NCI-H1105 (cell line): ENCODE measurements around the gene PCID2.
"Not testable (repeated sequence)": the region's sequence is repeated elsewhere in the genome, so short reads cannot be mapped to it uniquely, and the experiment has no call there.

ENCODE experiments used
- DNase-seq: peaks from one replicate; lab custom pipeline; 2025; lab: John Stamatoyannopoulos, UW

Gene PCID2

DNA sequence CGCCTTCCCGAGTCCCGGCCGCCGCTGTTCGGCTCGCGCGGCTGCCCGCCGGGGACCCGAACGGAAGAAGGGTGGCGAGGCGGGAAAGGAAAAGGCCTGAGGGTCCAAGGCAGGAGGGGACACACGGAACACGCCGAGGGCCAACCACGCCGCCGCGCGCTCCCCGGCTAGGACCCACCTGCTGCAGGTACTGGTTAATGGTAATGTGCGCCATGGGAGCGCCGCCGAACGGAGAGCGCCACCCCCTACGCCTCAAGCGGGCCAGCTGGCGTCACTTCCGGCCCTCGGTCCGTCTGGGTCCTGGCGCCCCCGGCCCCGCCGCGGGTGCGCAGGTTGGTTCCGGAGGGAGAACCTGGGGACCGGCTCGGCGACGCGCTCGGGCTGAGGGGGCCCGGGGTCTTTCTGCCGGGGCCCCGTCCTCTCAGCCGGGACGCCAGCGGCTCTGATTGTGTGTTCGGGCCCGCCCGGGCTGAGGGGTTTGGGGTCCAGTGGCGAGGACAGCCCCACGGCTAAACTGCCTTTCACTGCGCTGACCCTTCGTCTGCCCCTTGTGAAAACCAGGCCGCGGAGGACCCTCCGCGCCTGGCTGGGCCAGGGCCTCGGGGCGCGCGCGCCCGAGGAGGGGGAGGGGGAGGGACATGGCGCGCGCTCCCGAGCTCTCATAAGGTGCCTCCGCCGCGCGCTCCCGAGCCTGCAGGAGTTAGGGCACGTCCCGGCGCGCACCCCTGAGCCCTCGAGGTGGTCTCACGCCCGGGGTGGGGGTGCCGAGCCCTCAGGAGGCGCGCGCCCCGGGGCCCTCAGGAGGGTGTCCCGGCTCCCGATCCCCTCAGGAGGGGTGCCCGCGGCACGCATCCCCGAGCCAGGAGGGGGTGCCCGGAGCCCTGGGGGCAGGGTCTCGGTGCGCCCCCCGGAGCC, at the start of gene PCID2:
TSS of gene PCID2 (minus strand) at position 249 of the 915 bp plus-strand sequence. CDS start at position 214, 35 bp downstream.
- DNase-seq: peak; percentile 95

DNA sequence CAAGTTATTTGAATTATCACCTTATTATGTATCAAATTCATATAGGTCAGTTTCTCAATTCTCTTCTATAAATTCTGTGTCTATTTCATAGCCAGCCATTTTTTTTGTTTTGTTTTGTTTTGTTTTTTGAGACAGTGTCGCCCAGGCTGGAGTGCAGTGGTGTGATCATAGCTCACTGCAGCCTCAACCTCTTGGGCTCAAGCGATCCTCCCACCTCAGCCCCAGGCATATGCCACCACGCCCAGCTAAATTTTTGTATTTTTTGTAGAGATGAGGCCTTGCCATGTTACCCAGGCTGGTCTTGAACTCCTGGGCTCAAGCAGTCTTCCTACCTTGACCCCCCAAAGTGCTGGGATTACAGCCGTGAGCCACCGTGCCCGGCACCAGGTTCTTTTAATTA, 49.4 kb upstream of the PCID2 start:
- DNase-seq: not testable (repeated sequence)

DNA sequence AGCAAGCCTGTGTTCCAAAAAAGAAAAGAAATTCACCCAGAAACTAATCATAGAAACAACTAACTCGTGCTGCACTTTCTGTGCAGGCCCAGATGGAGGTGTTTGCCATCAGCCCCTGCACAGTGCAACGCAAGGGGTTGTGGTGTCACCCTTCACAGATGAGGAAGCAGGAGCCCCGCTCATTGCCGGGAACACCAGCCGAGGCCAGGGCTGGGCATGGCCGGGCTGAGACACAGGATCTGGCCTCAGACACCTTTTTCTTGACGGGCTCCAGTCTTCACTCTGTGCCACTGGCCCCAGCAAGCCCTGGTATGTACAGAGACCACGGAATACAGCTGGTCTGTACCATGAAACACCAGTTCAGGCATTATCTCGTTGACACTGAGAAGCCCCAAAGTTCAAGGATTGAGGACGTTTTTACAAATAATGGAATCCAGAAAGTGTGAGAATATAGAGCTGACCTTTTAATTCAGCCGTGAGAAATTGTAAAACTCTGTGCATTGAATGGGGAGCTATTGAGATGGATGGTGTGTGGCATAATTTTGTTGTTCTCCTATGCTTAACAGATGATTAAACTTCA, 44.1 kb upstream of the PCID2 start:
- no peak for DNase-seq

DNA sequence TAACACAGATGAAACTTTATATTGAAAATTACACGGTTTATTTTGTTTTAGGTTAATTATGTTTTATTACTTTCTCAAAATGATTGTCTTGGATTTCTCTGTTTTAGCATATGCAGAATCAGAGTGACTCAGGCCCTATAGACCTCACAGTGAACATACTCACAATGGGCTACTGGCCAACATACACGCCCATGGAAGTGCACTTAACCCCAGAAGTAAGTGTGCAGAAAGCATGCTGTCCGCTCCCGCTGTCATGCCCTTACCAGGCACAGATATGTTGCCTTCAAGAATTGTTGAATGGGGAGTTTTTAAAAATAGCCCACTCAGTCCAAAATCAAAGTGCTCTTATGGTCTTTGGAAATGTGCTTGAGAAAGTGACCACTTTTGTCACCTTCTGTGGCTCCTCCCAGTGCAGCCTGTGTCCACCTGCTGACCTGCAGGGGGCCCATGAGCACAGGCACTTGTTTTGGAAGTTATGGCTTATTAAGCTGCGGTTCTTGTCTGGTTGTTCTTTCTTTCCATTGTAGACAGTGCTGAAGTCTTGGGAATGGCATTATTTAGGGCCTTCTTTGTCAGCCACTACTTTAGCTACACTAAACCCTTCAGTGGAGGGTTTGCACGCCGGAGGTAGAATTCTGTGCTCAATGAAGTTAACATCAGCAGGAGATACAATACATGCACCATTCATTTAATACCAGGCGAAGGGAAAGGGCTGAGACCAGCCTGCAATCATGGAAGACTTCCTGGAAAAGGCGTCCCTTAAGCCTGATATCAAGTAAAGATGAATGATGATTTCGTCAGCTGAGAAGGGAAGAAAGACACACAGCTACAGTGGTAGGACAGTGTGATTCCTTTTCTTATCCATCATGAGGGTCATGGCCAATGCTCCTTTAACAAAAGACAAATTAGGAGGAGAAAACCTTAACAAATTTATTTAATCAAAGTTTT, 37.7 kb upstream of the PCID2 start:
- DNase-seq: no peak

DNA sequence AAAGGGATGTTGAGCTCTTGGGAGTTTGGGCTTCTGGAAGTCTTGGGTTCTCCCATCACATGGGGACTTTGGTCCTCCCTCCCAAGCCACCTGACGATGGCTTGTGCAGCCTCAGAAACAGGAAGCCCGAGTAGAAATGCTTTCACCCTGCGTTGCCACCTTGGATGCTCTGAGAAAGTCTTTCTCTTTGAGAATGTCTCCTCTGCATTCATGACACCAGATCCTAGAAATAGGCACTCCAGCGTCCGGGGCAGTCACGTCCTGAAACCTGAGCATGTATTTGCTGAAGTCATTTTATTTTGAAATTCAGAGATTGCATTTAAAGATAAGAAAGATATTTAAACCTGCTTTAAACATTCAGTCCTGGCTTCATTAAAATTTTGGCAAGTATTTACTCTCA, 35.4 kb upstream of the PCID2 start:
- DNase-seq: no peak

DNA sequence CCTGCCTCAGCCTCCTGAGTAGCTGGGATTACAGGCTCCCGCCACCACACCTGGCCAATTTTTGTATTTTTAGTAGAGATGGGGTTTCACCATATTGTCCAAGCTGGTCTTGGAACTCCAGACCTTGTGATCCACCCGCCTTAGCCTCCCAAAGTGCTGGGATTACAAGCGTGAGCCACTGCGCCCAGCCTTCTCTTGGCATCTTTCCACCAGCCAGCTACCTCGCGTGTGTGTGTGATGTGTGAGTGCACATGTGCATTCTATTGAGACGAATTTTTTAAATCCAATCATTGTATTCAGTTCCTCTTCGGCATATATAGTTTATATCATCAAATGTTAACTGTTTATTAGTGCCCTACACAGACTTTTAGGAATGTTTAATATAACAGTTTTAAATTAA, 33.2 kb upstream of the PCID2 start:
- DNase-seq: not testable (repeated sequence)

DNA sequence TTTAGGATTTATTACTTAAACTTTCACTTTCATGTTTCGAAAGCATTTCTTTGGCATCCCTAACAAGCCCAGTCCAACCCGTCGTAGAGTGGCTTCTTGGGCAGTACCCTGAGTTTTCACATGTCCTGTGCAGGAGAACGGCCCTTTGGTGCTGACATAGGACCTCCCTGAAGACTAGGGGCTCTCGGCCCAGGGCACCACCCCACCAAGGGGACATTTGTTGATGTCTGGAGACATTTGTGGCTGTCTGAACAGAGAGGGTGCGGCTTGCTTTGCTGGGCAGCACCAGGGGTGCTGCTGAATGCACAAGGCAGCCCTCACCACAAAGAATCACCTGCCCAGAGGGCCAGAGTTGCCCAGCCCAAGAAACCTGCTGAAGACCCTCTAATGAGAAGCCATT, 31.5 kb upstream of the PCID2 start:
- no peak for DNase-seq

DNA sequence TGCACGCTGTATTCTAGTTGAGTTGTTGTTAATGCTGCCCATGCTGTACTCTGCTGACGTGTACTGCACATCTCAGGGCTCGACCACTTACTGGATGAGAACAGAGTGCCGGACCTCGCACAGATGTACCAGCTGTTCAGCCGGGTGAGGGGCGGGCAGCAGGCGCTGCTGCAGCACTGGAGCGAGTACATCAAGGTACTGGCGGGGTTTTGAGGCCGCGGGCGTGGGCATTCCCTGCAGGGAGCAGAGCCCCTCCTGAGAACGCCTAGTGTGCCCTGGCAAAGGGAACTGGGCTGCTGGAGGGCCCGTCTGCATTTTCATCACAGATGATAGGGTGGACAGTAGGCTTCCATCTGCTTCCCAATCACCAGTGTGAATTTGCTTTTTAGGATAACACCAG, 30.9 kb upstream of the PCID2 start:
- DNase-seq: no peak

DNA sequence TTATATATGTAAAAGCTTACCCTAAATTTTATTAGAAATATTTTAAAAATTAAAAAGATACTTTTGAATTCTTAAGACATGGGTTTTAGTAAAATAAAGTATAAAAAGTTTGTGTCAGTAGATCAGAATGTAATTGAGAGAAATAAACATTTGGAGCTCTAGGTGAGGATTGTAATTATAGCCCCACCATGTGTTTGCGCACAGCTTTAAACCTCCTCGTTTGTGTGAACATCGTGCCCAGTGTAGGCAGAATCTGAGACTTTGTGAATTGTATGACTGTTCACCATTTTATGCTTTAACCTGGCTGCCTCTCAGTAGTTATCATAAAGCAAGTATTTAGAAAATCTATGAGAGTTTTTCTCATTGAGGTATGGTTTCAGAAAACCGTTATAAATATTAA, 30.1 kb upstream of the PCID2 start:
- no peak for DNase-seq

DNA sequence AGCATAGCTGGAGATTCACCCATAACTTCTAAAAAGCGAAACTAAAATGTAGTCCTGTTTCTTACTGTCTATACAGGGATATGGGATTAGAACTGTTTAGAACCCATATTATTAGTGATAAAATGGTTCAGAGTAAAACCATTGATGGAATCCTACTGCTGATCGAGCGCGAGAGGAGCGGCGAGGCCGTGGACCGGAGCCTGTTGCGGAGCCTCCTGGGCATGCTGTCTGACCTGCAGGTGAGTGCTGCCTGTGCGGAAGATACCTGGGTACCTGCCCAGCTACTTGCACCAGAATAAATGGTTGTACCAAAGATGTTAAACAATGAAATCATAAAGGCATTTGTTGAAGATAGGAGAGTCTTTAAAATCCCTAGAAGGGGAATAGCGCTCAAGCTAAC, 24.6 kb upstream of the PCID2 start:
- no peak for DNase-seq

DNA sequence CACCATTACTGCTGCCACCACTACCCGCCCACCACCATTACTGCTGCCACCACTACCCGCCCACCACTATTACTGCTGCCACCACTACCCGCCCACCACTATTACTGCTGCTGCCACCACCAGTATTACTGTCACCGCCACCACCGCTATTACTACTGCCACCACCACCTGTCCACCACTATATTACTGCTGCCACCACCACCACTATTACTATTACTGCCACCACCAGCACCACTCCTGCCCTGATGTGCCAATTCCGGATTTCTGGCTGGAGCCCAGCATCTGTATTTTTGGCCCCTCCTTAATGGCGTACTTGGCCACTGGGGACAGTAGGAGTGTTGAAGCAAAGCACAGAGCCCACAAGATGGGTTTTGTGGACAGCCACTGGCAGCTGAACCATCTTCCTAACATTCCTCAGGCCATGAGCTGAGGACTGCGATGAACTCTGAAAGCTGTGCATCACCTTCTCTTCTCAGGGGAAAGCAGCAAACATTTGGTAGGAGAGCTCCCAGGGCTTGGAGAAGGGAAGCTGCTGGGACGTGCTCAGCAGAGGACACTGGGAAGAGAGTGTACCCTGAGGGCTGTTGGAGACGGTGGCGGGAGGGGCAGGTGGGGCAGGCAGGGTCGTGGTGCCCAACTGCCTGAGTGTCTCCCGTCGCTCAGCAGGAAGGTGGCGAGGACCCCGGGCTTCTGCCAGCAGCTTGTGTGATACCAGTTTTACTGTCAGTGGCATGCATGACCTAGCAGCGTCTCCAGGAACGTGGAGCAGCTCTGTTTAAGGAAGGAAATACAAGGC, 23.9 kb upstream of the PCID2 start:
- no peak for DNase-seq

DNA sequence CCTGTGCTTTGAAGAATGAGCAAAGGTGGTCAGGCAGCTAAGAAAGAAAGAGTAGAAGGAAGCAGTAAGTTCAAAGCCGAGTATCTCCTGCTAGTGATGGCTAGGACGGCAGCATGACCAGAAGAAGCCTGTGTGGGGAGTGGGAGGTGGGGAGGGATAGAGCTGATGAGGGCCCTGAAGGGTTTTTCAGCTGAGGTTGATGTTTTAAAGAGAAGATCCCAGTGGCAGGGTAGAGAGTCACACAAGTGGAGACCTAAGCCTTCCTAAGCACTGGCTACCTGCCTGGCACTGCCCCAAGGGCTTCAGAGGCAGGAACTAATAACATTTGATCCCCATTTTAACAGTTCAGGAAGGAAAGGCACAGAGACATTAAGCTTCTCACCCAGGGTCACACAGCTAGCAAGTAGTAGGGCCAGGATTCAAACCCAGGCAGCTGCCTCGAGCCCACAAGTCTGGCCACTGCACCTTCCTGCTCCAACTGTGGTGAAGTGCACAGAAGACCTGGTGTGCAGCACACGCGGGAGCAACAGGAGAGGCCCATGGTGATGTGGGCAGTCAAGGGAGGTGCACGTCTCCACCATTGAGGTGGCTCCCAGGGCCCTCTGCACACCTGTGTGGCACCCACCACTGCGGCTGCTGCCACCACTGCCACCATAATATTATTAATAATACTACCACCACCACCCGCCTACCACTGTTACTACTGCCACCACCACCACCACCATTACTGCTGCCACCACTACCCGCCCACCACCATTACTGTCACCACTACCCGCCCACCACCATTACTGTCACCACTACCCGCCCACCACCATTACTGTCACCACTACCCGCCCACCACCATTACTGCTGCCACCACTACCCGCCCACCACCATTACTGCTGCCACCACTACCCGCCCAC, 23.1 kb upstream of the PCID2 start:
- DNase-seq: no peak

DNA sequence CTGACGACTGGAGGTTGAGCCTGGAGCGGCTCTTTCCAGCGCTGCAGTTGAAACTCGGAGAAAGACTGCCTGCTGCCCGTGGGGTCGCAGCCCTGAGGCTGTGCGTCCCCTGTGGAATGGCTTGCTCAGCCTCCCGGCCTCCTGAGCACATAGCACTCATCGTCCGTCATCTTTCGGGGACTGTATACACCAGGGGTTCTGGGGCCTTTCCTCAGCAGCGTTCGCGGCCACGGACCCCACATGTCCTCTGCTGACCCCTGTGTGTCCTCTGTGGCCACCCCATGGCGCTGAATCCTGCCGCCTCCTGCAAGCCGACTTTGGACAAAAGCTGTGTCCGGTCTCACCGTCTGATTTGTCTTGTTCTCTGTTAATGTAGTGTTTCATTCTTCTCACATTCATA, 21.3 kb upstream of the PCID2 start:
- no peak for DNase-seq

DNA sequence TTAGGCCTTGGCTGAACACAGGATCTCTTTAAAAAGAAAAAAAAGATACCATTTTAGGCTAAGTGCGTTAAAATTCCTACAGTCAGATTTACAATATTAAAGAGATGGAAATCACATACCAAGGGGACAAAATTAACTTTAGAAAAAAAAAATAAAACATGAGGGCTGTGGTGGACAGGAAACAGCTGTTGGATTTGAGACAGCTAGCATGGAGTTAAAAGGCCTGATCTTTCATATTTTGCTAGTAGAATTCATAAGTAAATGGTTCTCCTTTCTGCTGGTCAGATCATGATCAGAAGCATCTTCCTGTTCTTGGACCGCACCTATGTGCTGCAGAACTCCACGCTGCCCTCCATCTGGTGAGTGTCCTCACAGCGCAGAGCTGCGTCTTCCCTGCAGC, 20.7 kb upstream of the PCID2 start:
- no peak for DNase-seq

DNA sequence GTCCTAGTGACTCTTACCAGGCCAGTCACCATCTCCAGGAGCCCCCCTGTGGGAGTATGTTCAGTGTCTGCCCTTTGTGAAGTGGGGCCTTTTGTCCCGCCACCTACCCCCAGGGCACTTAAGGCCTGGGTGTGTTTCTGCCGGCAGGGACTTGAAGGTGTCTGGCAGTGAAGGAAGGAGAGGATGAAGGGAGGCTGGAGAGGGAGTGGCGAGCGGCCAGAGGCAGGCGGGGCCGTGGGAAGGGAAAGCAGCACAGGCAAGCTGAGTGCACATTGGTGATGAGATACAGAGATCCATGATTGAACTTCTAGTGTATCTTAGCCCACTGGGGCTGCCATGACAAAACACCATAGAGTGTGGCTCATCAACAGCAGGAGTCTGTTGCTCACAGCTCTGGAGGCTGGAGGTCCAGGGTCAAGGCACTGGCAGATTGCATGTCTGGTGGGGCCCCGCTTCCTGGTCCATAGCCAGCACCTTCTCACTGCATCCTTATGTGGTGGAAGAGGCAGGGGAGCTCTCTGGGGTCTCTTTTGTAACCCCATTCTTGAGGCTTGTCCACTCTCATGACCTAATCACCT, 18.5 kb upstream of the PCID2 start:
- DNase-seq: no peak

DNA sequence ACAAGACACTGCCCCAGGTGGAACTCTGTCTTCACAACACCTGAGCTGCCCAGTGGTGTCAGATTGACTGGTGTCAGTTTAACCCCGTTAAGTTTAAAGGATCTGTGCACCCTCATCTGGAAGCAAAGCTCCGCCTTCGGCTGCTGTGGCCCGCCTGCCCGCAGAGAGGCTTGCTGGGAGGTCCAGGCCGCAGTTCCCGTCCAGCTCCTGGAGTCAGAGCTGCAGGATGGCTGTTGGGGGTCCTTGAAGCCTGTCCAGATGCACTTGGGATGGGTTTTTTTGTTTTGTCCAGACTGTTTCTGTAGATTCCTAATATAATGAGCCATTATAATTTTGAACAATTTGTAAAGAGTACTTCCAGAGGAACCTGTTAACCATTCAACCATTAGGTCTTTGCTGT, 17.0 kb upstream of the PCID2 start:
- DNase-seq: no peak

DNA sequence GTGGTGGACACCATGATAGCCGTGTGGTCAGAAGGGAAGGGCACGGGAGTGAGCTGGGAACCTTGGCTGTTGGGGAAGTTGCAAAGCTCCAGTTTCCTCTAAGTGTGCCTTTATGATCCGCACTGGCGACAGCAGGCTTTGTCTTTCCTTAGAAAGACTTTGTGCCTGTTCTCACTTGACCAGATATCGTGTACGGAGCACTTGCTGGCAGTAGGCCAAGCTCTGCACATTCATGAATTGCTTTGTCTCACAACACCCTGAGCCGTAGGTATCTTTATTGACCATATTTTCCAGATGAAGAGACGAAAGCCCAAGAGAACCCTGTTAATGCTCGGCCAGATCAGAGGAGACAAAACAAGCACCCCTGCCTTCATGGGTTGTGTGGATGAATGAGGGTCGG, 16.0 kb upstream of the PCID2 start:
- DNase-seq: peak; percentile 14

DNA sequence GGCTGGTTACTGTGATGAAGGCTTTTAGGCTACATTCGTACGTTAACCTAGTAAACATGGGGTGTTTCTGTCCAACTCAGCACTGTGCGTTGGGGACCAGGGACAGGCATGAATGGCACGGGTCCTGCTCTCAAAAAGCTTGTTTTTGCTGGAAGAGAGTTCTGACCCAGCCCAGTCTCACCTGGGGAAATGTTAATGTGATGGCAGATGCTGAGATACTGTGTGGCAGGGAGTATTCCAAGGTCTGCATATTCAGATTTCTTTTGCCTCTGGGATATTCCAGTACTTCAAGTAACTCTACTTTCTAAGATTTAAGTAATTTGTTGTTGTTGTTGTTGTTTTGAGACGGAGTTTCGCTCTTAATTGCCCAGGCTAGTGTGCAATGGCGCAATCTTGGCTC, 14.6 kb upstream of the PCID2 start:
- DNase-seq: no peak

DNA sequence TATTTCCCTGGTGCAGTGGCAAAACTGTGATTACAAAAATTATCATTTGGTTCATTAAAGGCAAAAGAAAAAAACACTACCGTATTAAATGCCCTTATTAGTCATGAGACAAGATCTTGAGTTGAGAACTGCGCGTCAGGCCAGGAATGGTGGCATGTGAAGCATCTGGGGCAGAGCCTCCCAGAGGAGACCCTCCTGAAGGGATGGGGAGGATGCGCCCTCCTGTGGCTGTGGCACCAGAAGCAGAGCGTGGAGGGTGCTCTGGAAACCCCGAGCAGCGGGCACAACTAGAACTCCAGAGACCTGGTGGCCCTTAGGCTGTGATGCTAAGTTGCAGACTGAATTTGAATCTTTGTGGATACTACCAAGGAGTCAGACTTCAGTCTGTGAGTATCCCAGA, 12.4 kb upstream of the PCID2 start:
- DNase-seq: no peak

DNA sequence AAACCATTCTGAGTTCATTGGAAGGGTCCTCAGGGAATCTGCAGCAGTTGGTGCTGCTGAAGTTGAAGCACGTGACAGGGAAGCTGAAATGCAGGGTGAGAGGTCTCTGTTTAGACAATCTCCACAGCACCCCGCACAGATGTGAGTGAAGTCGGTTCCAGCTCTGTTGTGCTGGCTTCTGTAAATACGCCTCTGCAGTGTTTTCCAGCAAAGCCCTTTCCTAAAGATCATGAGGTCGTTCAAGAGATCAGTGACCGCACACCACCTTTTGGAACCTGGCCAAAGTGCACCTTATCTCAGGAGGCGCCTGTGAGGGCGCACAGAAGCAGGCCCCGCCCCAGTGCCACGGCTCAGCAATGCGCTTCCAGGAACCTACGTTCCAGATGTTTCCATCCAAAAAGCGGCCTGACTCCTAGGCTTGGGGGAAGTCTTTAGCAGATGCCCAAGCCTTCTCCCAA, 11.7 kb upstream of the PCID2 start:
- DNase-seq: no peak
